Memory B cell (primary cell): ENCODE measurements around the gene FGD5.
A peak's percentile ranks its signal among the peaks of the same experiment; 100 is the strongest.

ENCODE experiments used
- ATAC-seq: fragments of 150-1000 bp; cut with Tn5 transposase; 2 replicates; pipeline ENCODE4 v1.10.0; 2021; ENCODE audit warnings: low read depth, mild to moderate bottlenecking, moderate library complexity
- DNase-seq, 2 donors: peaks; one replicate each; pipeline ENCODE4 v3.0.0; 2022; ENCODE audit warnings: low spot score in 2 of 2
- H3K27ac Mint-ChIP-seq: one replicate; pipeline ENCODE4 v1.8.0; 2022; ENCODE audit warnings: mild to moderate bottlenecking, moderate library complexity, mixed read lengths
- H3K27me3 Mint-ChIP-seq: one replicate; pipeline ENCODE4 v1.8.0; 2022; ENCODE audit warnings: mixed read lengths
- H3K36me3 Mint-ChIP-seq: one replicate; pipeline ENCODE4 v1.8.0; 2022; ENCODE audit warnings: mild to moderate bottlenecking, mixed read lengths
- H3K4me1 Mint-ChIP-seq: one replicate; pipeline ENCODE4 v1.8.0; 2022; ENCODE audit warnings: mixed read lengths
- H3K4me3 Mint-ChIP-seq: one replicate; pipeline ENCODE4 v1.8.0; 2022; ENCODE audit warnings: mild to moderate bottlenecking, moderate library complexity, mixed read lengths
- H3K9me3 Mint-ChIP-seq: one replicate; pipeline ENCODE4 v1.8.0; 2022; ENCODE audit warnings: mixed read lengths

Gene FGD5

DNA sequence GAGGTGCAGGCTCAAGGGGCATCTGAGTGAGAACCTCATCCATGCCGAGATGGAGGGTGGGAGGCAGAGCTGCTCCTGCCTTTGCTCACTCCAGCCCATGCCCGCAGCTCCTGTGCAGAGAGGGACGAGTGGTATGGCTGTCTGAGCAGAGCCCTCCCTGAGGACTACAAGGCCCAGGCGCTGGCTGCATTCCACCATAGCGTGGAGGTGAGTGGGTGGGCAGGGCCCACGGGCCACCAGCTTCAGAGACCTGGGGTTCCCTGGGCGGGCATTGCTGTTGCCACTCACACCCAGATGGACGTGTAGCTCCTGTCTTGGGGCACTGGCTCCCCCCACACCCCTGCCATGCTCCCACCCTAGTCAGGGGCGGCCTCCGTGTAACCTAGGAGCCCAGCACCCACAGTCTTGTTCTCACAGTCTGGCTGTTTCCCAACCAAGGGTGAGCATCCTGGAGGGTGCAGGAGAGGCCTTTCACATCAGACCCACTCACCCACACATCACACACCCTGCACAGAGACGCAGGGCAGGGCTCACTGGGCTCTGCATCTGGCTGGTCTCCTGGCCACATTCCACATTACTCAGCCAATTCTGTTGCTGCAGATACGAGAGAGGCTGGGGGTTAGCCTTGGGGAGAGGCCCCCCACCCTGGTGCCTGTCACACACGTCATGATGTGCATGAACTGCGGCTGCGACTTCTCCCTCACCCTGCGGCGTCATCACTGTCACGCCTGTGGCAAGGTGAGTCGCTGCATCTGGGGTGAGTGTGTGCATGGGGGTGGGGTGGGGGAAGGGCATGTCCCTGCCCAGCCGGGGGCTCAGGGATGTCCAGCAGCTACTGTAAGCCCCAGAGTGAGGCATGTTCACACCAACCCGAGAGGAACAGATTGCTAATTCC lies 103.3 kb downstream of the FGD5 start:
- ATAC-seq = no peak

DNA sequence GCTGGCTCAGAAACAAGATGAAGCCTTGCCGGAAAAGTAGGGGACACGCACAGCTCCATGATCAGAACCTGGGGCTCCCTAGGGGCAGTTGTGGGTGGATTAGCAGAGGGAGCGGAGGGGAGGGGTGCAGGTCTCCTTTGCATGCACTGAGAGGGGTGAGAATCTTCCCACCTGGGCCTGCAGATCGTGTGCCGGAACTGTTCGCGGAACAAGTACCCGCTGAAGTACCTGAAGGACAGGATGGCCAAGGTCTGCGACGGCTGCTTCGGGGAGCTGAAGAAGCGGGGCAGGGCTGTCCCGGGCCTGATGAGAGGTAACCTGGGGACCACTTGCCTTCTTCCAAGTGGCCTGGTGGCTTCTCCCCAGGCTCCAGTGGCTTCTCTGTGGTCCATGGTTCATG lies 104.1 kb downstream of the FGD5 start:
- H3K27me3 Mint-ChIP-seq = peaks cover under 1% of the 10 kb centered on the region

More for the DNA sequence above, 103.3 kb downstream of the FGD5 start:
- H3K27ac Mint-ChIP-seq = no peak overlapping the region
- no peak for DNase-seq
- peaks cover 3% of the 10 kb centered on the region for H3K4me1 Mint-ChIP-seq
- H3K27me3 Mint-ChIP-seq = peaks cover 4% of the 10 kb centered on the region
- H3K4me3 Mint-ChIP-seq = no peak overlapping the region
- no peaks in the 10 kb centered on the region for H3K9me3 Mint-ChIP-seq
- no peaks in the 10 kb centered on the region for H3K36me3 Mint-ChIP-seq

DNA sequence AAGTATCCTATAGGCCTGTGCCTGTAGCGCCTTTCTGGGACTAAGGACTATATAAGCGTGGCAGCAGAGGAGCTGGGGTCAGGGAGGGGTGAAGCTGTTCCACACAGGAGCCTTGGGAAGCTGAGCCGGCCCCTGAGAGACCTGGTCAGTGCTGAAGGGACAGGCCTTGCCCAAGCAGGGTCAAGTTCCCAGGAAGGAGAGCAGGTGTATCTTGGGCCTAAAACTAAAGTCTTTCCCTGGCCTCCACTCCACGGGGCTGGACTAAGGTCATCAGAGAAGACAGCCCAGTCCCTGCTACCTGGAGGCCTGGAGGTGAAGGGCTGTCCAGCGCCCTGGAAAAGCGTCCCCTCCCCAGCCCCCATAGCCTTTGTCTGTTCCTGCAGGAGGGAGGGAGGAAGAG lies 104.7 kb downstream of the FGD5 start:
- Mint-ChIP-seq H3K27me3 (no peaks in the 10 kb centered on the region), H3K27ac (no peak overlapping the region)

More for the DNA sequence above, 104.1 kb downstream of the FGD5 start:
- Mint-ChIP-seq H3K36me3 (no peaks in the 10 kb centered on the region), H3K4me3 (no peak overlapping the region), H3K27ac (no peak overlapping the region), H3K9me3 (no peaks in the 10 kb centered on the region), H3K4me1 (peaks cover 3% of the 10 kb centered on the region)
- DNase-seq (no peak), ATAC-seq (no peak)

DNA sequence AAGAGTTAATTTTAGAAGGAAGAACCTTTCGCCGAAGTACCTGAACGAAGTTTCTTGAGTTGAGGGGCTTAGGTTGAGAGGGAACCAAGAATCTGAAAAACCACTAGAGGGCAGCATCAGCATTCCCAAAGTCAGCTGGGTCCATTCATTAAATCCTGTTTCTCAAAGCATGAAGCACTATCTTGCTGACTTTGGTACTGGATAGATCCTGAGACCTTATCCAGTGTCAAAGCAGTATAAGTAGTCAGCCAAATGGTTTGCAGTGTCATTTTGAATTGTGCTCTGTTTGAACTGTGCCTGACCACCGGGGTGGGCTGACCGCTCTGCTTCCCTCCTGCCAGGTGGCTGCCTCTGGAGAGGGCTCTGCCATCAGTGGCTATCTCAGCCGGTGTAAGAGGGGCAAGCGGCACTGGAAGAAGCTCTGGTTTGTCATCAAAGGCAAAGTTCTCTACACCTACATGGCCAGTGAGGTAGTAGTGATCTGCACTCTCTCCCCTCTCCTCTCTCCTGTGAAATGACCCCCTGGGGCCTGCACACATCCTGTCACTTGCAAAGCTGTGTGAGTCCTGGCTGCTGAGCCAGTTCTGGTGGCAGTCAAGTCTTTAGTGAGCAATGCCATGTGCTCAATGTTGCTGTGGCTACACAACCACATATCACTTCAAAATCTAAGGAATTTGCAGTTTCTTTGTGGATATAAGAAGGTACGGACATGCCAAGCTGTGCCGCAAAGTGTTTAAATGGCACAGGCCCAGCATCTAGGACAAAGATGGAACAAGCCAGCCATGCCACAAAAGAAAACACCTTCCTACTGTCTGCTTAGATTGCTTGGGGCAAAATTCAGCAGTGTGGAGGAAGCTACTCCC lies 107.2 kb downstream of the FGD5 start:
- H3K36me3 Mint-ChIP-seq = no peaks in the 10 kb centered on the region
- DNase-seq = peak in 1 of 2 donors; percentile 28
- H3K27ac Mint-ChIP-seq = no peak overlapping the region
- no peaks in the 10 kb centered on the region for H3K27me3 Mint-ChIP-seq
- H3K4me1 Mint-ChIP-seq = peaks cover 3% of the 10 kb centered on the region
- ATAC-seq = peak; percentile 59
- H3K4me3 Mint-ChIP-seq = no peak overlapping the region
- H3K9me3 Mint-ChIP-seq = no peaks in the 10 kb centered on the region

More for the DNA sequence above, 104.7 kb downstream of the FGD5 start:
- H3K36me3 Mint-ChIP-seq = no peaks in the 10 kb centered on the region
- no peak overlapping the region for H3K4me3 Mint-ChIP-seq
- no peak for DNase-seq
- H3K4me1 Mint-ChIP-seq = peaks cover 3% of the 10 kb centered on the region
- no peaks in the 10 kb centered on the region for H3K9me3 Mint-ChIP-seq
- no peak for ATAC-seq

DNA sequence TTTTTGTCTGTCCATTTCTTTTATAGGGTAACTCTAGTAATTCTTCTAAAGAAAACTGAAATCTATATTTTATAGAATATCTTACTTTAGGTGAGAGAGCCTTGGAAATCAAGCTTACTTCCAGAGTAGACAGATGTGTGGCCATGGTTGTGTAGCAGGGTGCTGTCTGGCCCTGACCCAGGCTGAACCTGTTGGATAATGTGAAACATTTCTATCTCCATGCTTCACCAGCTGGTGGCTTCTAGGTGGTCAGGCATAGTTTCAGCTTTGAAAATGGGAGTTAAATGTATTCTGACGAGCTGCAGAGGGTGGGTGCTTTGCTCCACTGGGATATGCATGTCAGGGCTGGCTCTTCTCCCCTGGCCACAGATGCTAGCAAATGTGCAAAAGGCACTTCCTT lies 107.8 kb downstream of the FGD5 start:
- Mint-ChIP-seq H3K27me3 (no peaks in the 10 kb centered on the region), H3K36me3 (no peaks in the 10 kb centered on the region), H3K27ac (no peak overlapping the region), H3K9me3 (no peaks in the 10 kb centered on the region), H3K4me1 (no peaks in the 10 kb centered on the region), H3K4me3 (no peak overlapping the region)
- ATAC-seq = no peak
- DNase-seq = no peak

DNA sequence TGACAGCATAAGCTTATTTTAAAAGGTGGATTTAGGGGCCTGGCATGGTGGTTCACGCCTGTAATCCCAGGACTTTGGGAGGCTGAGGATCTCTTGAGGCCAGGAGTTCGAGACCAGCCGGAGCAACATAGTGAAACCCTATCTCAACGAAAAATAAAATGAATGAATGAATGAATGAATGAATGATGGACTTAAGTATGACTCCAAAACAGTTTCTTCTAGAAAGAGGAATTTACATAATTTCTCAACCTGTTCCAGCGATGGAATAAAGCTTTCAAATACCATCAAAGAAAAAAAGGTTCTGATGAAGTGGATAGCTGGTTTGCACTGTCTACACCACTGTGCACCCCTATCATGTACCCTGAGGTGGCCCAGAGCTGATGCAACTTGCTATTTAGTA lies 108.5 kb downstream of the FGD5 start:
- H3K4me3 Mint-ChIP-seq = no peak overlapping the region
- H3K36me3 Mint-ChIP-seq = no peaks in the 10 kb centered on the region
- no peaks in the 10 kb centered on the region for H3K27me3 Mint-ChIP-seq
- no peaks in the 10 kb centered on the region for H3K9me3 Mint-ChIP-seq
- no peaks in the 10 kb centered on the region for H3K4me1 Mint-ChIP-seq
- H3K27ac Mint-ChIP-seq = no peak overlapping the region
- DNase-seq (no peak), ATAC-seq (no peak)

DNA sequence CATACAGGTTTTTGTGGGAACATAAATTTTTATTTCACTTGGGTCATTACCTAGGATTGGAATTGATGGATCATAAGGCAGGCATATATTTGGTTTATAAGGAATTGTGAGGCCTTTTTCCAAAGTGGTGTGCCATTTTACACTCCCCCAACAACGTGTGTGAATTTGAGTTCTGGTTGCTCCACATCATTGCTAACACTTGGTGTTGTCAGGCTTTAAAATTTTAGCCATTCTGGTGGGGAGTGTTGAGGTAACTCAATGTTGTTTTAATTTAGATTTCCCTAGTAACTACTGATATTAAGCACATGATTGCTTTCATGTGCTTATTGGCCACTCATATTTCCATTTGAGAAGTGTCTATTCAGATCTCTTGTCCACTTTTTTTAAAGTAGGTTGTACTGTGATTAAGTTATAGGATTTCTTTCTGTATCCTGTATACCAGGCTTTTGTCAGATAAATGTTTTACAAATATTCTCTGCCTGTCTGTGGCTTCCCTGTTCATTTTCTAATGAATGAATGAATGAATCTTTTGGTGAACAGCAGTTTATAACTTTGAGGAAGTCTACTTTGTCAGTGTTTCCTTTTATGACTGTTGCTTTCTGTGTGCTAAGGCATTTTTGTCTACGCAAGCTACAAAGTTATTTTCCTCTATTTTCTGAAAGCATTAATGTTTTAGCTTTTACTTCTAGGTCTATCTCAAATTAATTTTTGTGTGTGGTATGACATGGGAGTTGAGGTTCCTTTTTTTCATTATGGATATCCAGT lies 110.7 kb downstream of the FGD5 start:
- H3K4me1 Mint-ChIP-seq = no peaks in the 10 kb centered on the region
- no peaks in the 10 kb centered on the region for H3K9me3 Mint-ChIP-seq
- DNase-seq = no peak
- H3K4me3 Mint-ChIP-seq = no peak overlapping the region
- H3K27ac Mint-ChIP-seq = no peak overlapping the region
- ATAC-seq = no peak
- H3K27me3 Mint-ChIP-seq = no peaks in the 10 kb centered on the region
- no peaks in the 10 kb centered on the region for H3K36me3 Mint-ChIP-seq

DNA sequence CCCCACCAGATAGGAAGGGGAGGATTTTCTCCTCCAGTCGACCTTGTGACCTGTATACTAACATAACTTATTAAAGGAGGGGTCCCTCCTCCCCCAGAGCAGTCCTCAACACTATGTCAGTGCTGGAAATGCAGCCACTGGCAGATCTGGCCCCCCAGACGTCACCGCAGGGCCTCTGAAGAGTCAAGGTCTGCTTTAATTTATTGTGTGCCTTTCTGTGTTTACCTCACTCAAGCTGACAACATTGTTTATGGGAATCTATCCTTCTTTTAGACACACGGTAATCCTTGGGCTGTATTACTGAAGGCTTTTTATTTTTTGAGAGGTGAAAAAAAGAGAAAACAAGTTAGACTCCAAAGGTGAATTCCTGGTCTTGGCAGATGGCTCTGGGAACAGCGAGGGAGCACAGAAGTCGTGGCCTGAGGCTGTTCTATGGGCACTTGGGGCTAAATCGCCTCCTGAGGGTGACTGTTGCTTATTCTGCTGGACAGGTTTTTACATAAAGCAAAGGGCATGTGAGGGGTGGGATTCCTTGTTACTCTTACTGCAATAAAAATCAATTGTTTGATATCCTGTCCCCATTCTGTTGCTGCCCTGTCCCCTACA lies 115.2 kb downstream of the FGD5 start:
- DNase-seq (no peak), ATAC-seq (no peak)
- no peak overlapping the region for H3K27ac Mint-ChIP-seq

DNA sequence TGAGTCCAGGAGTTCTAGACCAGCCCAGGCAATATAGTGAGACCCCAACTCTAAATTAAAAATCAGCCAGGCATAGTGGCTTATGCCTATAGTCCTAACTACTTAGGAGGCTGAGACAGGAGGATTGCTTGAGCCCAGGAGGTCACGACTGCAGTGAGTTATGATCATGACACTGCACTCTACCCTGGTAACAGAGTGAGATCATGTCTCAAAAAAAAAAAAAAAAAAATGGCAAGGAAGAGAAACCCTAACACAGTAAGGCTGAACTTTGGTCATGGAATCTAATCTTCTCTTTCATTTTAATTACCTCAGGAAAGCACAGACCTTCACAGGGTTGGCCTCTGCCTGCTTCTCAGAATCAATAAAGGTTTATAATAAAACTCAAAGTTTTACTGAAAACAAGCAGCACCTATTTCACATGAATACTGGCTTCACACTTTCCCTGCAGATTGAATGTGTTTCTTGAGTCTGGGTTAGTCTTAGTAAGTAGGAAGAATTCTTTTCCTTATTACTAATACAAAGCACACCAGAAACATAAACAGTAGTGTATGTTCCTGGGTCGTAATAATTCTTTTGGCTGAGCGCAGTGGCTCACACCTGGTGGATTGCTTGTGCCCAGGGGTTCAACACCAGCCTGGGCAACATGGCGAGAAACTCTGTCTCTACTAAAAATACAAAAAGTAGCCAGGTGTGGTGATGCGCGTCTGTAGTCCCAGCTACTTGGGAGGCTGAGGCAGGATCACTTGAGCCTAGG lies 117.0 kb downstream of the FGD5 start:
- H3K27me3 Mint-ChIP-seq = no peaks in the 10 kb centered on the region
- DNase-seq (no peak), ATAC-seq (no peak)
- peaks cover 2% of the 10 kb centered on the region for H3K4me1 Mint-ChIP-seq
- H3K9me3 Mint-ChIP-seq = no peaks in the 10 kb centered on the region
- no peaks in the 10 kb centered on the region for H3K36me3 Mint-ChIP-seq
- H3K4me3 Mint-ChIP-seq = no peak overlapping the region
- no peak overlapping the region for H3K27ac Mint-ChIP-seq

More for the DNA sequence above, 115.2 kb downstream of the FGD5 start:
- Mint-ChIP-seq H3K9me3 (no peaks in the 10 kb centered on the region), H3K4me1 (no peaks in the 10 kb centered on the region), H3K4me3 (no peak overlapping the region), H3K36me3 (no peaks in the 10 kb centered on the region), H3K27me3 (no peaks in the 10 kb centered on the region)

DNA sequence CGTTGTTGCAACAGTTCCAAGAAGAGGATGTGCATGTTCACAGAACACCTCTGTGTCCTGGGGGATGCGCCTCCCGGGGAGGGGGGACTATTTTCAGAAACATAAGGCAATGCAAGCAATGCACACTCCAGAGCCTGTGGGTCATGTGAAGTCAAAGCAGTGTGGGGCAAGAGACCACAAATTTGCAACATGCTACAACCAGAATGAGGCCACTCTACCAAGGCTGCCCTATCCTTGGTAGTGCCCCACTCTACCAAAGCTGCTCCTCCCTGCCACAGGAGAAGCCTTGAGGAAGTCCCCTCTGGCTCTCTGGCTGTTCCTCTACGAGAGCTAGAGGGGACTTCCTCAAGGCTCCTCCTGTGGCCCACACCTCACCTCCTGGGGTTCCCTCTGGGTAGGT lies 120.2 kb downstream of the FGD5 start:
- ATAC-seq (no peak), DNase-seq (no peak)
- Mint-ChIP-seq H3K4me1 (peaks cover 2% of the 10 kb centered on the region), H3K4me3 (no peak overlapping the region), H3K27ac (no peak overlapping the region), H3K27me3 (no peaks in the 10 kb centered on the region), H3K9me3 (no peaks in the 10 kb centered on the region), H3K36me3 (no peaks in the 10 kb centered on the region)

DNA sequence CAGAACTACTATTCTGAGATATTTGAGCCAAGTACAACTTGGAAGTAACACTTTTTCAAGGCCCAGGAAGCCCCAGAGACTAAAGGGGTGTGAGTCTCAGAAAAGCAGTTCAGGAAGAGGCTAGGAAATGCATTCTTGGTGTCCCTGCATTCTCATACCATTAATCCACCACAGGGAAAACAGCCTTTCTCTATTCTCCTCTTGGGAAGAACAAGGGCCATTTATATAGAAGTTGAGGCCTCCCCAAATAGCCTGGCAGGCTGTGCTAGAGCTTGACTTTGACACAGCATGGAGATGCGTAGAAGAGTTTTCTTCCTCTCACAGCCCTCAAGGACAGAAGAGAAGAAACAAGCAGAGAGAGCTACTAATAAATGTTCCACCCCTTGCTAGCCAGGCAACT lies 123.1 kb downstream of the FGD5 start:
- ATAC-seq (no peak), DNase-seq (no peak)
- H3K9me3 Mint-ChIP-seq = no peaks in the 10 kb centered on the region
- peaks cover 4% of the 10 kb centered on the region for H3K36me3 Mint-ChIP-seq
- H3K4me1 Mint-ChIP-seq = peaks cover 13% of the 10 kb centered on the region
- peak overlapping the region; percentile 50 for H3K27ac Mint-ChIP-seq
- no peaks in the 10 kb centered on the region for H3K27me3 Mint-ChIP-seq
- no peak overlapping the region for H3K4me3 Mint-ChIP-seq

DNA sequence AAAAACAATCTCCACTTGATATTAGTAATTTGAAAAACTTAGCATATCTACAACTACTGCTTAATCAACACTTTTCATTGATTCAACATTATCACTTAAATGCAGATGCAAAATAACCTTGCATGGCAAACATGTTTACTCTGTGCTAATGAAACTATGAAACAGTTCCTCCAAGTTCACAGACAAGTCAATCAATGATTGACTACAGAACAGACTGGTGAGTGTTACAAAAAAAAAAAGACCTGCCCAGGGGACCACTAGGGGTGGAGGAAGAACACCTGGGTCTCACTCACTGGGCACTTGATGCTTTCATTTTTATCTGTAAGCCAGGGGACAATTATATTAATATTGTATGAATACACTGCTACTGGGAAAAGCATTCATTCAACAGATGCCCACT lies 124.3 kb downstream of the FGD5 start:
- no peaks in the 10 kb centered on the region for H3K27me3 Mint-ChIP-seq
- H3K9me3 Mint-ChIP-seq = no peaks in the 10 kb centered on the region
- DNase-seq (no peak), ATAC-seq (no peak)
- no peak overlapping the region for H3K4me3 Mint-ChIP-seq
- peaks cover 13% of the 10 kb centered on the region for H3K4me1 Mint-ChIP-seq
- peaks cover 4% of the 10 kb centered on the region for H3K36me3 Mint-ChIP-seq
- H3K27ac Mint-ChIP-seq = no peak overlapping the region

DNA sequence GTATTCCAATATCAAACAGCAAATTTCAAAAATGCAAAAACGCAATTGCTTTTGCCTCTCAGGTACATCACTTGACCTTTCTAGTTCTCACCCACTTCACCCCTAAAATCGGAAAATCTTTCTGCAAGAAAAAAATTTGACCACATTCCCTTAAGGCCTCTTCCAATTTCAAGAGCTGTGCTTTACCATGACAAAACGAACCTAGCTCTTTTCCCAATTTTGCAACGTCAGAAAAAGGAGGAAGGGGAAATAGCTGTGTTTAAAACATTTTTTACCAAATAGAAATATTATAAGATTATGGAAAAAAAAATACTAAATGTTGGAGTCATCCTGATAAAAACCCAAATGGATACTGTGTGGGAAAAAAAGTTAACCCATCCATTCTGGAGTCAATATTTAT lies 127.5 kb downstream of the FGD5 start:
- H3K36me3 Mint-ChIP-seq = peaks cover 7% of the 10 kb centered on the region
- no peaks in the 10 kb centered on the region for H3K27me3 Mint-ChIP-seq
- H3K4me1 Mint-ChIP-seq = peaks cover 23% of the 10 kb centered on the region
- DNase-seq (no peak), ATAC-seq (no peak)
- no peaks in the 10 kb centered on the region for H3K9me3 Mint-ChIP-seq
- peak overlapping the region; percentile 100 for H3K27ac Mint-ChIP-seq
- peak overlapping the region; percentile 100 for H3K4me3 Mint-ChIP-seq
